ENCODE data around the gene HHIPL1.

Gene HHIPL1

GRCh38 chr14:99612071-99612737, 32.7 kb upstream of the HHIPL1 start:
- no peak for DNase-seq

GRCh38 chr14:99612738-99613330, 32.1 kb upstream of the HHIPL1 start:
- DNase-seq: no peak

- no peak for DNase-seq
Measured at GRCh38 chr14:99615497-99616157, 29.3 kb upstream of the HHIPL1 start.

GRCh38 chr14:99616832-99617800, 27.8 kb upstream of the HHIPL1 start:
- DNase-seq: no peak

GRCh38 chr14:99619835-99620834, 24.8 kb upstream of the HHIPL1 start:
- DNase-seq: no peak

GRCh38 chr14:99621948-99622347, 23.0 kb upstream of the HHIPL1 start:
- DNase-seq: no peak

GRCh38 chr14:99624024-99624423, 20.9 kb upstream of the HHIPL1 start:
- DNase-seq: no peak

GRCh38 chr14:99624971-99625370, 20.0 kb upstream of the HHIPL1 start:
- no peak for DNase-seq

- DNase-seq: no peak
Measured at GRCh38 chr14:99625476-99625875, 19.5 kb upstream of the HHIPL1 start.

GRCh38 chr14:99626041-99626648, 18.8 kb upstream of the HHIPL1 start:
- DNase-seq: no peak

GRCh38 chr14:99627100-99627499, 17.8 kb upstream of the HHIPL1 start:
- no peak for DNase-seq

GRCh38 chr14:99627510-99628381, 17.2 kb upstream of the HHIPL1 start:
- DNase-seq: no peak

- DNase-seq: no peak
Measured at GRCh38 chr14:99628887-99629618, 15.9 kb upstream of the HHIPL1 start.

GRCh38 chr14:99630202-99630601, 14.7 kb upstream of the HHIPL1 start:
- DNase-seq: no peak

GRCh38 chr14:99632410-99633035, 12.4 kb upstream of the HHIPL1 start:
- DNase-seq: no peak

- DNase-seq: no peak
Measured at GRCh38 chr14:99633141-99633540, 11.8 kb upstream of the HHIPL1 start.

- DNase-seq: no peak
Measured at GRCh38 chr14:99633918-99634317, 11.0 kb upstream of the HHIPL1 start.

- DNase-seq: no peak
Measured at GRCh38 chr14:99634443-99634842, 10.5 kb upstream of the HHIPL1 start.

GRCh38 chr14:99635116-99635515, 9.8 kb upstream of the HHIPL1 start:
- DNase-seq: no peak

Data from amniotic stem cell (primary cell).